Esophagus muscularis mucosa (tissue), 3 donors: ENCODE data around the gene TRIM37.

Experiments used
- POLR2A ChIP-seq: fragments of 450-650 bp; IDR thresholded peaks from one replicate; pipeline ENCODE4 v1.6.1; 2017; ENCODE audit warnings: antibody characterized with exemption, moderate library complexity, mild to moderate bottlenecking, low read depth
- POLR2AphosphoS5 ChIP-seq, 2 donors: sonication (generic); formaldehyde crosslinking; IDR thresholded peaks; one replicate each; pipeline ENCODE4 v1.6.1; 2017; ENCODE audit warnings: antibody characterized with exemption in 2 of 2
- TF ChIP-seq, protein P1 (sequence below), 3 experiments: fragments of 200-600 bp in 2 of 3; fragments of 450-650 bp in 1 of 3; sonication (generic) in 2 of 3; IDR thresholded peaks; one replicate each; pipeline ENCODE4 v1.5.1; 2017 to 2019; ENCODE audit warnings: antibody characterized with exemption in 3 of 3, mild to moderate bottlenecking in 2 of 3, moderate library complexity in 1 of 3

DNA sequence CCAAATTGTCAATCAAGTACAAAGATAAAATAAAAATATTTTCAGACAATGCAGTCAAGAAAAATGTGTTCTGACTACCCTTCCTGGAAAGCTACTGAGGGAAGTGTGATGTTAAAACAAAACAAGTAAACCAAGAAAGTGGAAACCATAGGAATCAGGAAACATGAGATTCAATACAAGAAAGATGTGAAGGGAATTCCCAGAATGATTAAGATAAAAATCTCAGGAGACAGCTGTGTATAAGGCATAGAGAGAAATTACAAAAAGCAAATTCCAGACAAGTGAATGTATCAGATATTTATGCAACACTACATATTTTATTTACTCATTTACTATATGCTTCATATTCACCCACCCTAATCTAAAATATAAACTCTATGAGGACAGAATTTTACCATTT is 32.2 kb downstream of the TRIM37 start:
- TF ChIP-seq, protein P1, sequence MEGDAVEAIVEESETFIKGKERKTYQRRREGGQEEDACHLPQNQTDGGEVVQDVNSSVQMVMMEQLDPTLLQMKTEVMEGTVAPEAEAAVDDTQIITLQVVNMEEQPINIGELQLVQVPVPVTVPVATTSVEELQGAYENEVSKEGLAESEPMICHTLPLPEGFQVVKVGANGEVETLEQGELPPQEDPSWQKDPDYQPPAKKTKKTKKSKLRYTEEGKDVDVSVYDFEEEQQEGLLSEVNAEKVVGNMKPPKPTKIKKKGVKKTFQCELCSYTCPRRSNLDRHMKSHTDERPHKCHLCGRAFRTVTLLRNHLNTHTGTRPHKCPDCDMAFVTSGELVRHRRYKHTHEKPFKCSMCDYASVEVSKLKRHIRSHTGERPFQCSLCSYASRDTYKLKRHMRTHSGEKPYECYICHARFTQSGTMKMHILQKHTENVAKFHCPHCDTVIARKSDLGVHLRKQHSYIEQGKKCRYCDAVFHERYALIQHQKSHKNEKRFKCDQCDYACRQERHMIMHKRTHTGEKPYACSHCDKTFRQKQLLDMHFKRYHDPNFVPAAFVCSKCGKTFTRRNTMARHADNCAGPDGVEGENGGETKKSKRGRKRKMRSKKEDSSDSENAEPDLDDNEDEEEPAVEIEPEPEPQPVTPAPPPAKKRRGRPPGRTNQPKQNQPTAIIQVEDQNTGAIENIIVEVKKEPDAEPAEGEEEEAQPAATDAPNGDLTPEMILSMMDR (IDR thresholded peaks at IDR 0.05), result no peak
- TF ChIP-seq POLR2AphosphoS5 (IDR thresholded peaks at IDR 0.05) (no peak), POLR2A (no peak)
